Natural killer cell (primary cell): ENCODE results near the gene AQR. TPM values are rescaled to one million over a fixed set of nuclear protein-coding genes. Genes with fewer than 3 reads are reported as not detected.

Experiments used
- ATAC-seq, 3 donors: fragments of 150-1000 bp in 2 of 3; fragments of 200-7000 bp in 1 of 3; cut with Tn5 transposase; 1 replicate in 1 of 3; 2 replicates in 2 of 3; pipeline ENCODE4 v1.10.0; 2021; ENCODE audit warnings: mild to moderate bottlenecking in 2 of 3, moderate library complexity in 2 of 3
- DNase-seq, 2 donors: peaks; one replicate each; pipeline versions ENCODE4 v3.0.0 to v3.0.0-alpha.2; 2013 to 2021; ENCODE audit warnings: mixed read lengths in 1 of 2
- H3K27ac ChIP-seq: one replicate; pipeline ENCODE4 v1.5.1; 2013; ENCODE audit warnings: mild to moderate bottlenecking, low read length
- H3K27me3 ChIP-seq: one replicate; pipeline ENCODE4 v1.6.1; 2013; ENCODE audit warnings: low read length; ENCODE audit not compliant: control insufficient read depth, insufficient read depth
- H3K36me3 ChIP-seq: one replicate; pipeline ENCODE4 v1.6.1; 2013; ENCODE audit warnings: low read length; ENCODE audit not compliant: control insufficient read depth, insufficient read depth
- H3K4me1 ChIP-seq: one replicate; pipeline ENCODE4 v1.6.1; 2013; ENCODE audit warnings: low read length; ENCODE audit not compliant: control insufficient read depth, insufficient read depth
- H3K4me3 ChIP-seq: one replicate; pipeline ENCODE4 v1.5.1; 2013; ENCODE audit warnings: low read length
- H3K9me3 ChIP-seq: one replicate; pipeline ENCODE4 v1.6.1; 2013; ENCODE audit warnings: low read length; ENCODE audit not compliant: control insufficient read depth, insufficient read depth
- H3K27ac Mint-ChIP-seq, 2 donors: one replicate each; pipeline ENCODE4 v1.8.0; 2022; ENCODE audit warnings: mild to moderate bottlenecking in 2 of 2, mixed read lengths in 2 of 2, moderate library complexity in 1 of 2
- H3K27me3 Mint-ChIP-seq, 2 donors: one replicate each; pipeline ENCODE4 v1.8.0; 2022; ENCODE audit warnings: low read depth in 2 of 2, mixed read lengths in 2 of 2
- H3K36me3 Mint-ChIP-seq: one replicate; pipeline ENCODE4 v1.8.0; 2022; ENCODE audit warnings: mixed read lengths
- H3K4me1 Mint-ChIP-seq, 2 donors: one replicate each; pipeline ENCODE4 v1.8.0; 2022; ENCODE audit warnings: mixed read lengths in 2 of 2
- H3K4me3 Mint-ChIP-seq: one replicate; pipeline ENCODE4 v1.8.0; 2022; ENCODE audit warnings: mild to moderate bottlenecking, moderate library complexity, mixed read lengths
- H3K9me3 Mint-ChIP-seq, 2 donors: one replicate each; pipeline ENCODE4 v1.8.0; 2022; ENCODE audit warnings: mixed read lengths in 2 of 2
- CTCF ChIP-seq: fragments of 200-600 bp; IDR thresholded peaks from one replicate; pipeline ENCODE4 v1.8.0; 2022; ENCODE audit warnings: antibody characterized with exemption
- WGBS: methylation state at CpG from one replicate; pipeline ENCODE4 v1.1.7; 2013; ENCODE audit warnings: missing lambda C conversion rate; ENCODE audit not compliant: insufficient coverage; 5-methylcytosine and 5-hydroxymethylcytosine counted together
- intact Hi-C: fragments of 100-400 bp; cut with micrococcal nuclease; formaldehyde crosslinking; loops from one replicate; pipeline ENCODE4 v1.14.2; 2022
- total RNA-seq, 4 donors: library from RNA; stranded (reverse); fragments of 120-200 nt in 1 of 4; gene quantifications; one replicate each; pipeline versions ENCODE4 v1.2.3 to v1.2.4, GENCODE V29; 2013 to 2022

The AQR gene
- total RNA-seq, 3 donors from 2014 or later (not counting 1 experiment from before 2014, with no cell fraction given): 44.8 to 64.4 (median 53.0) TPM

- WGBS: 80% methylated on average over 6 of the region's 6 CpGs
- no peaks in the 10 kb centered on the region for H3K4me1 ChIP-seq
- no peaks in the 10 kb centered on the region for H3K27me3 ChIP-seq
- TF ChIP-seq CTCF: no peak
- Mint-ChIP-seq H3K4me3 (no peak overlapping the region), H3K36me3 (peaks cover 14% of the 10 kb centered on the region), H3K4me1 (no peaks in the 10 kb centered on the region), H3K27me3 (peaks cover 9 to 18% of the 10 kb centered on the region in 2 donors), H3K9me3 (peaks cover 0 to 3% of the 10 kb centered on the region in 2 donors), H3K27ac (no peak overlapping the region)
- ATAC-seq: no peak
- H3K4me3 ChIP-seq: no peak overlapping the region
- no peaks in the 10 kb centered on the region for H3K9me3 ChIP-seq
- DNase-seq: no peak
- no peak overlapping the region for H3K27ac ChIP-seq
- H3K36me3 ChIP-seq: no peaks in the 10 kb centered on the region
- intact Hi-C loops: no loop called here
Observed at GRCh38 chr15:34837246-34838016, 132.1 kb downstream of the AQR start.

GRCh38 chr15:34828145-34828911, 141.2 kb downstream of the AQR start:
- intact Hi-C loops: no loop called here
- no peak for ATAC-seq

GRCh38 chr15:34821831-34822230, 147.7 kb downstream of the AQR start:
- no peaks in the 10 kb centered on the region for H3K9me3 Mint-ChIP-seq
- 83% methylated on average over 3 of the region's 3 CpGs for WGBS
- Histone ChIP-seq H3K4me3 (no peak overlapping the region), H3K36me3 (no peaks in the 10 kb centered on the region), H3K9me3 (no peaks in the 10 kb centered on the region), H3K4me1 (no peaks in the 10 kb centered on the region), H3K27ac (no peak overlapping the region), H3K27me3 (peaks cover 4% of the 10 kb centered on the region)
- no peaks in the 10 kb centered on the region for H3K4me1 Mint-ChIP-seq
- intact Hi-C loops: no loop called here
- H3K4me3 Mint-ChIP-seq: no peak overlapping the region
- ATAC-seq (no peak), DNase-seq (no peak)
- no peak for TF ChIP-seq CTCF
- H3K36me3 Mint-ChIP-seq: no peaks in the 10 kb centered on the region
- no peak overlapping the region for H3K27ac Mint-ChIP-seq
- peaks cover 18 to 70% of the 10 kb centered on the region in 2 donors for H3K27me3 Mint-ChIP-seq

More at GRCh38 chr15:34828145-34828911, 141.2 kb downstream of the AQR start:
- Histone ChIP-seq H3K4me1 (no peaks in the 10 kb centered on the region), H3K27ac (no peak overlapping the region), H3K4me3 (no peak overlapping the region), H3K27me3 (no peaks in the 10 kb centered on the region), H3K36me3 (no peaks in the 10 kb centered on the region), H3K9me3 (no peaks in the 10 kb centered on the region)
- 100% methylated on average over 1 of the region's 5 CpGs for WGBS
- Mint-ChIP-seq H3K27me3 (peaks cover 9 to 29% of the 10 kb centered on the region in 2 donors), H3K36me3 (no peaks in the 10 kb centered on the region), H3K4me3 (no peak overlapping the region), H3K9me3 (no peaks in the 10 kb centered on the region), H3K27ac (no peak overlapping the region), H3K4me1 (no peaks in the 10 kb centered on the region)
- no peak for TF ChIP-seq CTCF
- no peak for DNase-seq
